ENCODE measurements around the gene EFCAB6.

Gene EFCAB6

GRCh38 chr22:43733138-43733537, 79.0 kb downstream of the EFCAB6 start:
- no peak for FAIRE-seq
- no peak for TF ChIP-seq TAF1 (IDR thresholded peaks at IDR 0.05; ENCODE audit: low read depth, low read length)
- no peak for TF ChIP-seq POLR2AphosphoS5 (IDR thresholded peaks at IDR 0.05; ENCODE audit: low read depth, low read length)
- no peak for TF ChIP-seq POLR2A (IDR thresholded peaks at IDR 0.05; ENCODE audit: low read depth, low read length)
- no peak for TF ChIP-seq POU2F2 (IDR thresholded peaks at IDR 0.05; ENCODE audit: low read depth, low read length)
- TF ChIP-seq SPI1 (IDR thresholded peaks at IDR 0.05; ENCODE audit: low read depth, low read length) = no peak
- no peak for TF ChIP-seq PAX5 (IDR thresholded peaks at IDR 0.05; ENCODE audit: insufficient read depth, low read length, severe bottlenecking)
- no peak for DNase-seq (ENCODE audit: insufficient read length, low spot score)

GRCh38 chr22:43731988-43732387, 80.1 kb downstream of the EFCAB6 start:
- no peak for FAIRE-seq
- no peak for TF ChIP-seq POU2F2 (IDR thresholded peaks at IDR 0.05; ENCODE audit: low read depth, low read length)
- no peak for TF ChIP-seq POLR2AphosphoS5 (IDR thresholded peaks at IDR 0.05; ENCODE audit: low read depth, low read length)
- no peak for TF ChIP-seq SPI1 (IDR thresholded peaks at IDR 0.05; ENCODE audit: low read depth, low read length)
- TF ChIP-seq POLR2A (IDR thresholded peaks at IDR 0.05; ENCODE audit: low read depth, low read length) = no peak
- no peak for TF ChIP-seq TAF1 (IDR thresholded peaks at IDR 0.05; ENCODE audit: low read depth, low read length)
- no peak for DNase-seq (ENCODE audit: insufficient read length, low spot score)

DNA sequence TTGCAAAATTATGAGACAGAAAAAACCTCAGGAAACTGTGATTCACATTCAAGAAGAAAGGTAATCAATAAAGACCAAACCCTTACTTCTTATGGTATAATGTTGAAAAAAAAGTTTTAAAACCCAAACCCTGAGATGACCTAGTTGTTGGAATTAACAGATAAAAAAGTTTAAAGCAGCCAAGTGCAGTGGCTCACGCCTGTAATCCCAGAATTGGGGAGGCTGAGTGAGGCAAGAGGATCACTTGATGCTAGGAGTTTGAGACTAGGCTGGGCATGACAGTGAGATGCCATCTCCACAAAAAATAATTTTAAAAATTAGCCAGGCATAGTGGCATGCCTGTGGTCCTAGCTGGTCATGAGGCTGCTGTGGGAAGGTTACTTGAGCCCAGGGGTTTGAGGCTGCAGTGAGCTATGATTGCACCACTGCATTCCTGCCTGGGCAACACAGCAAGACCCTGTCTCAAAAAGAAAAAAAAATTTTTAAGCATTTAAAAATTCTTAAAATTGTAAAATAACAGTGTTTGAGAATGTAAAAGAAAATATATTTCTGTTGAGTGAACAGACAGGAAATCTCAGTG, 85.1 kb downstream of the EFCAB6 start:
- DNase-seq (ENCODE audit: insufficient read length, low spot score) (no peak), FAIRE-seq (no peak)
- TF ChIP-seq PAX5 (IDR thresholded peaks at IDR 0.05; ENCODE audit: insufficient read depth, low read length, severe bottlenecking) (no peak), POLR2A (IDR thresholded peaks at IDR 0.05; ENCODE audit: low read depth, low read length) (no peak), POU2F2 (IDR thresholded peaks at IDR 0.05; ENCODE audit: low read depth, low read length) (no peak), SPI1 (IDR thresholded peaks at IDR 0.05; ENCODE audit: low read depth, low read length) (no peak), POLR2AphosphoS5 (IDR thresholded peaks at IDR 0.05; ENCODE audit: low read depth, low read length) (no peak), TAF1 (IDR thresholded peaks at IDR 0.05; ENCODE audit: low read depth, low read length) (no peak)

- TF ChIP-seq TAF1 (IDR thresholded peaks at IDR 0.05; ENCODE audit: low read depth, low read length) = no peak
- no peak for TF ChIP-seq PAX5 (IDR thresholded peaks at IDR 0.05; ENCODE audit: insufficient read depth, low read length, severe bottlenecking)
- no peak for FAIRE-seq
- DNase-seq (ENCODE audit: insufficient read length, low spot score) = no peak
Measured at GRCh38 chr22:43726322-43726721, 85.8 kb downstream of the EFCAB6 start.

DNA sequence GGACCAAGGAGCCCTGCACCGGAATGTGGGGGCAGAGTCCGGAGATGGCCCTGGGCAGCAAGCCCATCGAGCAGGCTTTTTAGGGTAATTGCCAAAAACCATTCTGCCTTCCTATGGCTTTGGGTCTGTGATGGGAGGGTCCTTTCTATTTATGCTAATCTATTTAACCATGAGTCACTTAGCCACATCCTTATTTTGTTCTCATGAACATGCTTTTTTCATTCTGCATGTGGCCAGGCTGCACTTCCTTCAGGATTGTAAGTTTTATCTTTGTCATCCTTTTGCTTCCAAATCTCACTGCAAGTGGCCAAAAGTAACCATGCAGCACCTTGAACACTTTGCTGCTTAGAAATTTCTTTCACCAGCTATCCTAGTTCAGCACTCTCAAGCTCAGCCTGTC, 88.3 kb downstream of the EFCAB6 start:
- no peak for TF ChIP-seq POU2F2 (IDR thresholded peaks at IDR 0.05; ENCODE audit: low read depth, low read length)
- no peak for TF ChIP-seq POLR2A (IDR thresholded peaks at IDR 0.05; ENCODE audit: low read depth, low read length)
- no peak for TF ChIP-seq SPI1 (IDR thresholded peaks at IDR 0.05; ENCODE audit: low read depth, low read length)
- DNase-seq (ENCODE audit: insufficient read length, low spot score) (no peak), FAIRE-seq (no peak)

GRCh38 chr22:43722444-43722843, 89.7 kb downstream of the EFCAB6 start:
- FAIRE-seq (no peak), DNase-seq (ENCODE audit: insufficient read length, low spot score) (no peak)
- no peak for TF ChIP-seq TAF1 (IDR thresholded peaks at IDR 0.05; ENCODE audit: low read depth, low read length)

DNA sequence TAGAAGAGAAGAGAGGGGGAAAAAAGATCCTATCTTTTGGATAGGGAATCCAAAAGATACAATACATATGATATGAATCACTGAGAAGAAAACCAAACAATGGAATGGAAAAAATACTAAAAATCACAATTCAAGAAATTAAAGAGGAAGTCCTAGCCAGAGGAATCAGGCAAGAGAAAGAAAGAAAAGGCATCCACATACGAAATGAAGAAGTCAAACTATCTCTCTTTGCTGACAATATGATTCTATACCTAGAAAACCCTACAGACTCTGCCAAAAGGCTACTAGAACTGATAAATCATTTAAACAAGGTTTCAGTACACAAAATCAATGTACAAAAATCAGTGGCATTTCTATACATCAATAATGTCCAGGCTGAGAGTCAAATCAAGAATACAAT, 91.4 kb downstream of the EFCAB6 start:
- DNase-seq (ENCODE audit: insufficient read length, low spot score) = no peak
- peak; percentile 82 for TF ChIP-seq SPI1 (IDR thresholded peaks at IDR 0.05; ENCODE audit: low read depth, low read length)
- TF ChIP-seq POLR2A (IDR thresholded peaks at IDR 0.05; ENCODE audit: low read depth, low read length) = no peak
- TF ChIP-seq TAF1 (IDR thresholded peaks at IDR 0.05; ENCODE audit: low read depth, low read length) = no peak
- FAIRE-seq = no peak

- no peak for FAIRE-seq
Measured at GRCh38 chr22:43714104-43714503, 98.0 kb downstream of the EFCAB6 start.

GRCh38 chr22:43711681-43712080, 100.4 kb downstream of the EFCAB6 start:
- DNase-seq (ENCODE audit: insufficient read length, low spot score) (no peak), FAIRE-seq (no peak)
- TF ChIP-seq POU2F2 (IDR thresholded peaks at IDR 0.05; ENCODE audit: low read depth, low read length) (no peak), TAF1 (IDR thresholded peaks at IDR 0.05; ENCODE audit: low read depth, low read length) (no peak), POLR2AphosphoS5 (IDR thresholded peaks at IDR 0.05; ENCODE audit: low read depth, low read length) (no peak), SPI1 (IDR thresholded peaks at IDR 0.05; ENCODE audit: low read depth, low read length) (no peak), POLR2A (IDR thresholded peaks at IDR 0.05; ENCODE audit: low read depth, low read length) (no peak)

More at GRCh38 chr22:43714104-43714503, 98.0 kb downstream of the EFCAB6 start:
- TF ChIP-seq POLR2A (IDR thresholded peaks at IDR 0.05; ENCODE audit: low read depth, low read length) = no peak
- no peak for TF ChIP-seq POU2F2 (IDR thresholded peaks at IDR 0.05; ENCODE audit: low read depth, low read length)
- TF ChIP-seq TAF1 (IDR thresholded peaks at IDR 0.05; ENCODE audit: low read depth, low read length) = no peak
- no peak for TF ChIP-seq PAX5 (IDR thresholded peaks at IDR 0.05; ENCODE audit: insufficient read depth, low read length, severe bottlenecking)
- no peak for TF ChIP-seq SPI1 (IDR thresholded peaks at IDR 0.05; ENCODE audit: low read depth, low read length)
- TF ChIP-seq POLR2AphosphoS5 (IDR thresholded peaks at IDR 0.05; ENCODE audit: low read depth, low read length) = no peak
- DNase-seq (ENCODE audit: insufficient read length, low spot score) = no peak

DNA sequence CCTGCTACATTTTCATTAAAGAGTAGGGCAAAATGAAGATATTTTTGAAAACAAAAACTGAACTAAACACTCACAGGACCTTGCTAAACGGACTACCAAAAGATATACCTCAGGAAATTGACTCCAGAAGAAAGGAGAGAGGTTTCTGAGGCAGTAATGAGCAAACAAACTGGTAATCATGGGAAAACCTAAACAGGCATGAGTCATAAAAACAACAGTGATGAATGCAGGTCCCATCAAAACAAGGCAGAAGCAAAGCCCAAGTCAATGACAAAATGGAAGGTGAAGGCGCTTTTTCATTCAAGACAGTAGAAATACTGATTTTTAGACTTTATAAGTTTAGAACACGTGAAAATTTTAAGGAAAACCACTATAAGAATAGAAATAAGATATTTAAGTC, 104.5 kb downstream of the EFCAB6 start:
- FAIRE-seq = no peak
- TF ChIP-seq PAX5 (IDR thresholded peaks at IDR 0.05; ENCODE audit: insufficient read depth, low read length, severe bottlenecking) = no peak
- TF ChIP-seq SPI1 (IDR thresholded peaks at IDR 0.05; ENCODE audit: low read depth, low read length) = no peak
- no peak for TF ChIP-seq POLR2A (IDR thresholded peaks at IDR 0.05; ENCODE audit: low read depth, low read length)
- TF ChIP-seq POLR2AphosphoS5 (IDR thresholded peaks at IDR 0.05; ENCODE audit: low read depth, low read length) = no peak
- TF ChIP-seq TAF1 (IDR thresholded peaks at IDR 0.05; ENCODE audit: low read depth, low read length) = no peak
- TF ChIP-seq POU2F2 (IDR thresholded peaks at IDR 0.05; ENCODE audit: low read depth, low read length) = no peak
- no peak for DNase-seq (ENCODE audit: insufficient read length, low spot score)

Data from GM12891 (cell line).